ENCODE results near the gene KIF1B.

Gene KIF1B

DNA sequence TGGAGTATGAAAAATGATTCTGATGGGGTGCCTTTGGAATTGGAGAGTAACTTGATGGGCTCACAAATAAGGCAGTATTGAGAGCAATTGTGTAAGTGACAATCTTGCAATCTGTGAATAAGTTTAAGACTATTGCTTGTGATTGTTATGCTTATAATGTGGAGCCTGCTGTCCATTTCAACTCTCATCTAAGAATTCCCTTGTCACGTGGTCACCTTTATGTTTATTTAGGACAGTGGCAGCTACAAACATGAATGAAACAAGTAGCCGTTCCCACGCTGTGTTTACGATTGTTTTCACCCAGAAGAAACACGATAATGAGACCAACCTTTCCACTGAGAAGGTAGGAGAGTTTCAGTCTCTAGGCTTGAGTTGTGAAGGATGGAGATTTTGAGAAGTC lies 57.6 kb downstream of the KIF1B start:
- H3K4me3 ChIP-seq (ENCODE audit: low read depth, low read length): no peak overlapping the region
- TF ChIP-seq, protein P1, sequence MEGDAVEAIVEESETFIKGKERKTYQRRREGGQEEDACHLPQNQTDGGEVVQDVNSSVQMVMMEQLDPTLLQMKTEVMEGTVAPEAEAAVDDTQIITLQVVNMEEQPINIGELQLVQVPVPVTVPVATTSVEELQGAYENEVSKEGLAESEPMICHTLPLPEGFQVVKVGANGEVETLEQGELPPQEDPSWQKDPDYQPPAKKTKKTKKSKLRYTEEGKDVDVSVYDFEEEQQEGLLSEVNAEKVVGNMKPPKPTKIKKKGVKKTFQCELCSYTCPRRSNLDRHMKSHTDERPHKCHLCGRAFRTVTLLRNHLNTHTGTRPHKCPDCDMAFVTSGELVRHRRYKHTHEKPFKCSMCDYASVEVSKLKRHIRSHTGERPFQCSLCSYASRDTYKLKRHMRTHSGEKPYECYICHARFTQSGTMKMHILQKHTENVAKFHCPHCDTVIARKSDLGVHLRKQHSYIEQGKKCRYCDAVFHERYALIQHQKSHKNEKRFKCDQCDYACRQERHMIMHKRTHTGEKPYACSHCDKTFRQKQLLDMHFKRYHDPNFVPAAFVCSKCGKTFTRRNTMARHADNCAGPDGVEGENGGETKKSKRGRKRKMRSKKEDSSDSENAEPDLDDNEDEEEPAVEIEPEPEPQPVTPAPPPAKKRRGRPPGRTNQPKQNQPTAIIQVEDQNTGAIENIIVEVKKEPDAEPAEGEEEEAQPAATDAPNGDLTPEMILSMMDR (IDR thresholded peaks at IDR 0.05; ENCODE audit: low read depth, low read length): no peak
- in situ Hi-C loops (cut with HindIII; ENCODE audit: low sequenced_read_pairs): no loop called here
- no peak for DNase-seq (ENCODE audit: low read depth, low spot score)

DNA sequence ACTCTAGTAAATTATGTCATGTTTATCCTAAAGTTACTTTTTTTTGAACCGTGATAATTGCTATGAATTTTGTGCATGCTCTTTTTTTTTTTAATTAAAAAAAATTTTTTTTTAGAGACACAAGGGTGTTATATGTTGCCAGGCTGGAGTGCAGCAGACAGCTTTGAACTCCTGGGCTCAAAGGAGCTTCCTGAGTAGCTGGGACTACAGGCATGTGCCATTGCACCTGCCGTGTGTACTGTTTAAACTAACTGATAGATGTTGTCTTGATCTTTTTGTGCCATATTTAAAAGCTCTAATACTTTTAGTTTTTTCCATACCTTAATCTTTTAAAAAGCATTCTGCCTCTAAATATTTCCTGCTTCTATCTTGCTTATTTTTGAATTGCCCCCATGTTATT lies 60.7 kb downstream of the KIF1B start:
- in situ Hi-C loops (cut with HindIII; ENCODE audit: low sequenced_read_pairs): no loop called here
- TF ChIP-seq, protein P1 (IDR thresholded peaks at IDR 0.05; ENCODE audit: low read depth, low read length): no peak
- H3K4me3 ChIP-seq (ENCODE audit: low read depth, low read length): no peak overlapping the region
- no peak for DNase-seq (ENCODE audit: low read depth, low spot score)

DNA sequence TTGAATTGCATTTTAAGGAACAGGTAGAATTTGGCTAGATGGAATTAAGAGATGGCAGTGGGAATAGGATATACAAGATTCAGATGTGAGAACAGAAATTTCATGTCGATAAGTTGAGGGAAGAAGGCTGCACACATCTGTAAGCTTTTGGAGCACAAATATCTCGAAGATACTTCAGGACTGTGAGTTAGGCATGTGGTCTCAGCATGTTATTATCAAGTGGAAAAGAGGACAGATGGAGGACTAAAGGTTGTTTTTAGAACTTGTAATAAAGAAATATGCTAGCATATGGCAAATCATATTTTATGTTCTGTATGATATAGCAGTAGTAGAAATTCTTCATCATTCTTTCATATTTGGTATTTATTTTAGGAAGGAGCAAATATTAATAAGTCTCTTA lies 61.5 kb downstream of the KIF1B start:
- no peak overlapping the region for H3K4me3 ChIP-seq (ENCODE audit: low read depth, low read length)
- TF ChIP-seq, protein P1 (IDR thresholded peaks at IDR 0.05; ENCODE audit: low read depth, low read length): no peak
- no peak for DNase-seq (ENCODE audit: low read depth, low spot score)

DNA sequence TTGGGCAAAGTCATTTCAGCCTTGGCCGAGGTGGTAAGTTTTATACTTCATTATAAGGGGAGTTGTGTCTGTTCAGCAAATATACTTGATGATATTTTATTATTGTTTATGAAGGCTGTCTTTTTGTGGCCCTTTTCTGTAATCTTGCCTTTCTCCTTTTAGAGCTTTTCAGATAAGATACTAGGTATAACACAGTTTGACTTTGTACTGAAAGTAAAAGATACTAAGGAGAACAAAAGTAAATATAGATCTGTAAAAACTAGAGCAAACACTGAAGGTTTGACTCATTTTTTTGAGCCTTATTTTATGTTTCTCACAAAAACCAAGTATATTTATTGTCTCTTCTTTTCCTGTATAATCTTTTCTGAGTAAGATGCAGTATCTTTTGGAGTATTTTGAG lies 61.9 kb downstream of the KIF1B start:
- TF ChIP-seq, protein P1 (IDR thresholded peaks at IDR 0.05; ENCODE audit: low read depth, low read length): no peak
- in situ Hi-C loops (cut with HindIII; ENCODE audit: low sequenced_read_pairs): no loop called here
- no peak for DNase-seq (ENCODE audit: low read depth, low spot score)
- H3K4me3 ChIP-seq (ENCODE audit: low read depth, low read length): no peak overlapping the region

More for the DNA sequence above, 61.5 kb downstream of the KIF1B start:
- in situ Hi-C loops (cut with HindIII; ENCODE audit: low sequenced_read_pairs): no loop called here

DNA sequence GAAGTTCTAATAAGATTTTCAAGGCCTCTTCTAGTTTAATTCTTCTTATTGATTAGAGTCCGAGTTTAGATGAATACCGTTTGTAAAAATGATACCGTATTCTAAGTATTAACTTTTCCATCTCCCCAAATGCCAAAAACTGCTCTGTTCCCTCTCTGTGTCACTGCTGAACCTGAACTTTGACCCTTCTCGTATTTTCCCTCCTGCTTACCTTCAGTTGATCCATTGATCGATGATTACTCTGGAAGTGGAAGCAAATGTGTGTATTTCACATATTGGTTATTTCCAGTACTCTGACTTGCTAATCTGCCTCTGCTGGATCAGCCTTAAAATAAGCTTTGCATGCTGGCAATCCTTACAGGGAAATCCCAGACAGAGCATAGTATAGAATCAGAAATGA lies 68.5 kb downstream of the KIF1B start:
- in situ Hi-C loops (cut with HindIII; ENCODE audit: low sequenced_read_pairs): no loop called here
- TF ChIP-seq, protein P1 (IDR thresholded peaks at IDR 0.05; ENCODE audit: low read depth, low read length): no peak
- no peak for DNase-seq (ENCODE audit: low read depth, low spot score)
- H3K4me3 ChIP-seq (ENCODE audit: low read depth, low read length): no peak overlapping the region

DNA sequence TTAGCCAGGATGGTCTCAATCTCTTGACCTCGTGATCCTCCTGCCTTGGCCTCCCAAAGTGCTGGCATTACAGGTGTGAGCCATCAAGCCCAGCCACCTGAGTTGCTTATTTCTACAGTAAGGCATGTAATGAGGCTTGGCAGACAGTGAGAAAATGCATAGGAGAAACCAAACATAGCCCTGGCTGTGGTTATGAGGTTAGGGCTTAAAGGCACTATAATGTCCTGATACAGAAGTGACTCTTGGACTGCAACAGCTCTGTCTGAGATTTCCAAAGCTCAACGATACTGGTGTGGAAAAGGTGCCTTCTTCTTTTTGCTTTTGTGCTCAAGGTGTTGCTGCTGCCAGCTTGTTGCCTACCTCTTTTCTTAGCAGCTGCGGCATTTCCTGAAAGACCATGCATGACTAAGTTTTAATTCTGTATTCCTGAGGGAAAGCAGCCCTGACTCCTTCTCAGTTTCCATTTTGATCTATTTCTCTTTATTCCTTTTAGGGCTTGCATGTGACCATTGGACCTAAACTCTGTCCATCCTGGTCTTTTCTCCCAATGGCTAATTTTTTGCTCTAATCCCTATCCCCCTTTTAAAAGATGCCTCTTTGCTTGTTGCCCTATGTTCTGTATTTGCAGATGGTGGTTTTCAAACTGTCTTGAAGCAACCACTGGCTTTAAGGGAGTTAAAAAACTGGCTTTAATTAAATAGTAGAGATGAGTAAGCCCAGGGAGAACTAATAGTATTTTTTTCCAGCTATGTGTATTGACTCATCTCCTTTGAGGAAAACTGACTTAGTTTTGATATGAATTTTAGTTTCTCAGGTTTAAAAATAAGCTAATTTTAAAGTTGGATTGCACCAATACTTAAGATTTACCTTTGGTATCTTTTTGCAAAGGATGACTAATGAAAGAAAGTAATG lies 70.3 kb downstream of the KIF1B start:
- TF ChIP-seq, protein P1 (IDR thresholded peaks at IDR 0.05; ENCODE audit: low read depth, low read length): no peak
- in situ Hi-C loops (cut with HindIII; ENCODE audit: low sequenced_read_pairs): no loop called here
- peak; percentile 49 for DNase-seq (ENCODE audit: low read depth, low spot score)
- no peak overlapping the region for H3K4me3 ChIP-seq (ENCODE audit: low read depth, low read length)

Data from astrocyte of the spinal cord (primary cell).